OCI-LY1 (cell line): ENCODE results near the gene HTR2A.

Experiments used
- H2AFZ ChIP-seq: fragments of 200-600 bp; sonication (generic), shearing (Covaris generic); 2 replicates; pipeline ENCODE4 v1.6.0; 2014; ENCODE audit warnings: antibody characterized with exemption, mild to moderate bottlenecking, low read length
- H3F3A ChIP-seq: fragments of 200-600 bp; sonication (generic), shearing (Covaris generic); 2 replicates; pipeline ENCODE4 v1.6.0; 2014; ENCODE audit warnings: mild to moderate bottlenecking, antibody characterized with exemption, low read length, moderate library complexity; ENCODE audit not compliant: insufficient read depth
- H3K27ac ChIP-seq: fragments of 200-600 bp; sonication (generic); 2 replicates; pipeline ENCODE4 v1.5.1; 2014; ENCODE audit warnings: low read length, mixed run types, mild to moderate bottlenecking, low read depth; ENCODE audit not compliant: poor library complexity, severe bottlenecking
- H3K27me3 ChIP-seq: fragments of 200-600 bp; sonication (generic); 2 replicates; pipeline ENCODE4 v1.6.0; 2014; ENCODE audit warnings: antibody characterized with exemption, mild to moderate bottlenecking, low read length, moderate library complexity; ENCODE audit not compliant: insufficient read depth
- H3K36me3 ChIP-seq: fragments of 200-600 bp; sonication (generic); 2 replicates; pipeline ENCODE4 v1.6.1; 2014; ENCODE audit warnings: mild to moderate bottlenecking, antibody characterized with exemption, low read length, moderate library complexity, mixed read lengths; ENCODE audit not compliant: insufficient read depth
- H3K4me1 ChIP-seq: fragments of 200-600 bp; sonication (generic); 2 replicates; pipeline ENCODE4 v1.5.1; 2014; ENCODE audit warnings: mild to moderate bottlenecking, low read length, moderate library complexity; ENCODE audit not compliant: insufficient read depth, severe bottlenecking
- H3K4me2 ChIP-seq: fragments of 200-600 bp; sonication (generic), shearing (Covaris generic); 2 replicates; pipeline ENCODE4 v1.6.1; 2014; ENCODE audit warnings: low read length
- H3K4me3 ChIP-seq: fragments of 200-600 bp; sonication (generic); 2 replicates; pipeline ENCODE4 v1.5.1; 2014; ENCODE audit warnings: low read length, low read depth, mild to moderate bottlenecking, mixed read lengths; ENCODE audit not compliant: poor library complexity, severe bottlenecking
- H3K79me2 ChIP-seq: fragments of 200-600 bp; shearing (Covaris generic); 2 replicates; pipeline ENCODE4 v1.6.1; 2016; ENCODE audit warnings: mixed run types, low read length, mixed read lengths; ENCODE audit not compliant: insufficient read depth
- H3K9ac ChIP-seq: fragments of 200-600 bp; sonication (generic), shearing (Covaris generic); 2 replicates; pipeline ENCODE4 v1.6.1; 2014; ENCODE audit warnings: mild to moderate bottlenecking, low read length, mixed read lengths
- H3K9me2 ChIP-seq: fragments of 200-600 bp; sonication (generic), shearing (Covaris generic); 2 replicates; pipeline ENCODE4 v1.6.1; 2014; ENCODE audit warnings: low read depth, mild to moderate bottlenecking, low read length, mixed read lengths
- H3K9me3 ChIP-seq: fragments of 200-600 bp; shearing (Covaris generic); 2 replicates; pipeline ENCODE4 v1.6.1; 2014; ENCODE audit warnings: low read length, mixed read lengths
- H4K20me1 ChIP-seq: fragments of 200-600 bp; sonication (generic), shearing (Covaris generic); 2 replicates; pipeline ENCODE4 v1.6.0; 2016; ENCODE audit warnings: mild to moderate bottlenecking, low read length; ENCODE audit not compliant: insufficient read depth
- EZH2 ChIP-seq: fragments of 200-600 bp; sonication (generic), shearing (Covaris generic); IDR thresholded peaks from 2 replicates; pipeline ENCODE4 v1.8.0; 2017; ENCODE audit warnings: borderline replicate concordance, mixed run types, mild to moderate bottlenecking, antibody characterized with exemption, low read length, moderate library complexity, mixed read lengths
- TF ChIP-seq, protein P1 (sequence below): fragments of 200-600 bp; sonication (generic), shearing (Covaris generic); IDR thresholded peaks from 2 replicates; pipeline ENCODE4 v1.5.1; 2017; ENCODE audit warnings: mild to moderate bottlenecking, antibody characterized with exemption, low read length, moderate library complexity, mixed read lengths

The HTR2A gene

DNA sequence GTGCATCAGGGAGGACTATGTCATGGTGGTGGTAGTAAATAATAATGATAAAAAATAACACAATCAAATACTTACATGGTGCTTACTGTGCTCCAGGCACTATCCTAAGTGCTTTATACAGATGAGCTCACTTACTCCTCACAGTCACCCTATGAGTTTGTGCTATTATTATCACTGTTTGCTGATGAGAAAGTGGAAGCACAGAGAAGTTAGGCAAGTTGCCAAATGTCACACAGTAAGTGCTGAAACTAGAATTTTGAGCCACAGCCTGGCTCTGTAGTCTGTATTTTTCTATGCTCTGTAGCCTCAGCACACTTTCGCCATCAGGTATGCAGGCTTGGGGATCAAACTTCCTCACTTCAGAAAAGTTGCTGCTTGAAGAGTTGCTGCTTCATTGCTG is 46.6 kb downstream of the HTR2A start:
- Histone ChIP-seq H3F3A (no peaks in the 10 kb centered on the region), H3K9ac (no peak overlapping the region), H4K20me1 (no peaks in the 10 kb centered on the region), H2AFZ (no peak overlapping the region), H3K4me1 (no peaks in the 10 kb centered on the region), H3K4me3 (no peak overlapping the region), H3K79me2 (no peaks in the 10 kb centered on the region), H3K9me2 (no peaks in the 10 kb centered on the region), H3K9me3 (no peaks in the 10 kb centered on the region), H3K27ac (no peak overlapping the region), H3K4me2 (no peak overlapping the region), H3K27me3 (no peaks in the 10 kb centered on the region), H3K36me3 (no peaks in the 10 kb centered on the region)
- TF ChIP-seq, protein P1, sequence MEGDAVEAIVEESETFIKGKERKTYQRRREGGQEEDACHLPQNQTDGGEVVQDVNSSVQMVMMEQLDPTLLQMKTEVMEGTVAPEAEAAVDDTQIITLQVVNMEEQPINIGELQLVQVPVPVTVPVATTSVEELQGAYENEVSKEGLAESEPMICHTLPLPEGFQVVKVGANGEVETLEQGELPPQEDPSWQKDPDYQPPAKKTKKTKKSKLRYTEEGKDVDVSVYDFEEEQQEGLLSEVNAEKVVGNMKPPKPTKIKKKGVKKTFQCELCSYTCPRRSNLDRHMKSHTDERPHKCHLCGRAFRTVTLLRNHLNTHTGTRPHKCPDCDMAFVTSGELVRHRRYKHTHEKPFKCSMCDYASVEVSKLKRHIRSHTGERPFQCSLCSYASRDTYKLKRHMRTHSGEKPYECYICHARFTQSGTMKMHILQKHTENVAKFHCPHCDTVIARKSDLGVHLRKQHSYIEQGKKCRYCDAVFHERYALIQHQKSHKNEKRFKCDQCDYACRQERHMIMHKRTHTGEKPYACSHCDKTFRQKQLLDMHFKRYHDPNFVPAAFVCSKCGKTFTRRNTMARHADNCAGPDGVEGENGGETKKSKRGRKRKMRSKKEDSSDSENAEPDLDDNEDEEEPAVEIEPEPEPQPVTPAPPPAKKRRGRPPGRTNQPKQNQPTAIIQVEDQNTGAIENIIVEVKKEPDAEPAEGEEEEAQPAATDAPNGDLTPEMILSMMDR: no peak
- TF ChIP-seq EZH2: no peak

- Histone ChIP-seq H3K4me2 (no peak overlapping the region), H3K4me1 (no peaks in the 10 kb centered on the region), H3K9ac (no peak overlapping the region), H3K9me2 (no peaks in the 10 kb centered on the region), H4K20me1 (no peaks in the 10 kb centered on the region), H3K4me3 (no peak overlapping the region), H3K27me3 (no peaks in the 10 kb centered on the region; the same call in 1 of the 2 replicates), H3K36me3 (no peaks in the 10 kb centered on the region), H3F3A (no peaks in the 10 kb centered on the region), H3K9me3 (no peaks in the 10 kb centered on the region), H3K79me2 (no peaks in the 10 kb centered on the region), H3K27ac (no peak overlapping the region), H2AFZ (no peak overlapping the region)
- no peak for TF ChIP-seq EZH2
- TF ChIP-seq, protein P1: no peak
These were observed 50.1 kb downstream of the HTR2A start for GRCh38 chr13:46846726-46847125.

- no peaks in the 10 kb centered on the region for H3K4me1 ChIP-seq
- no peaks in the 10 kb centered on the region for H3K9me3 ChIP-seq
- H3K27me3 ChIP-seq: no peaks in the 10 kb centered on the region; the same call in 1 of the 2 replicates
- H3K4me3 ChIP-seq: no peak overlapping the region
- H3K9ac ChIP-seq: no peak overlapping the region
- no peaks in the 10 kb centered on the region for H3K36me3 ChIP-seq
- no peaks in the 10 kb centered on the region for H3K9me2 ChIP-seq
- H4K20me1 ChIP-seq: no peaks in the 10 kb centered on the region
- no peak overlapping the region for H2AFZ ChIP-seq
- TF ChIP-seq, protein P1: no peak
- no peak for TF ChIP-seq EZH2
- H3F3A ChIP-seq: no peaks in the 10 kb centered on the region
- no peak overlapping the region for H3K4me2 ChIP-seq
- H3K27ac ChIP-seq: no peak overlapping the region
- no peaks in the 10 kb centered on the region for H3K79me2 ChIP-seq
These were observed 51.7 kb downstream of the HTR2A start for GRCh38 chr13:46845146-46845545.
